ENCODE data around the gene TNFAIP3. TPM values are rescaled to one million over a fixed set of nuclear protein-coding genes. Genes with fewer than 3 reads are reported as not detected.

The TNFAIP3 gene
- polyA plus RNA-seq, 1 donor, result 21.9 TPM

GRCh38 chr6:137901454-137901853 lies 34.4 kb downstream of the TNFAIP3 start:
- Histone ChIP-seq H3K4me3 (ENCODE audit: low read length) (no peak overlapping the region), H3K36me3 (ENCODE audit: control insufficient read depth, insufficient read depth, low read length) (no peaks in the 10 kb centered on the region), H3K27me3 (ENCODE audit: control insufficient read depth, insufficient read depth, low read length) (no peaks in the 10 kb centered on the region), H3K4me1 (ENCODE audit: control insufficient read depth, insufficient read depth, low read length) (peaks cover 13% of the 10 kb centered on the region), H3K27ac (ENCODE audit: low read length) (no peak overlapping the region), H3K9me3 (ENCODE audit: control insufficient read depth, low read depth, low read length) (no peaks in the 10 kb centered on the region)
- WGBS (ENCODE audit: insufficient coverage, low lambda C conversion rate), result no CpG with 5 or more reads among the region's 1 CpG
- DNase-seq, result peak in 1 of 2 donors; percentile 17

GRCh38 chr6:137902699-137903098 lies 35.6 kb downstream of the TNFAIP3 start:
- Histone ChIP-seq H3K4me3 (ENCODE audit: low read length) (no peak overlapping the region), H3K27me3 (ENCODE audit: control insufficient read depth, insufficient read depth, low read length) (no peaks in the 10 kb centered on the region), H3K9me3 (ENCODE audit: control insufficient read depth, low read depth, low read length) (no peaks in the 10 kb centered on the region), H3K36me3 (ENCODE audit: control insufficient read depth, insufficient read depth, low read length) (no peaks in the 10 kb centered on the region), H3K4me1 (ENCODE audit: control insufficient read depth, insufficient read depth, low read length) (peaks cover 13% of the 10 kb centered on the region), H3K27ac (ENCODE audit: low read length) (no peak overlapping the region)
- no peak for DNase-seq
- no CpG with 5 or more reads among the region's 1 CpG for WGBS (ENCODE audit: insufficient coverage, low lambda C conversion rate)

GRCh38 chr6:137903274-137903932 lies 36.3 kb downstream of the TNFAIP3 start:
- 96% methylated on average over 3 of the region's 7 CpGs for WGBS (ENCODE audit: insufficient coverage, low lambda C conversion rate)
- Histone ChIP-seq H3K9me3 (ENCODE audit: control insufficient read depth, low read depth, low read length) (no peaks in the 10 kb centered on the region), H3K36me3 (ENCODE audit: control insufficient read depth, insufficient read depth, low read length) (no peaks in the 10 kb centered on the region), H3K27me3 (ENCODE audit: control insufficient read depth, insufficient read depth, low read length) (no peaks in the 10 kb centered on the region), H3K27ac (ENCODE audit: low read length) (no peak overlapping the region), H3K4me3 (ENCODE audit: low read length) (no peak overlapping the region), H3K4me1 (ENCODE audit: control insufficient read depth, insufficient read depth, low read length) (peaks cover 13% of the 10 kb centered on the region)
- DNase-seq, result no peak

- Histone ChIP-seq H3K36me3 (ENCODE audit: control insufficient read depth, insufficient read depth, low read length) (no peaks in the 10 kb centered on the region), H3K4me1 (ENCODE audit: control insufficient read depth, insufficient read depth, low read length) (peaks cover 13% of the 10 kb centered on the region), H3K27ac (ENCODE audit: low read length) (peak overlapping the region; percentile 14), H3K9me3 (ENCODE audit: control insufficient read depth, low read depth, low read length) (no peaks in the 10 kb centered on the region), H3K27me3 (ENCODE audit: control insufficient read depth, insufficient read depth, low read length) (no peaks in the 10 kb centered on the region), H3K4me3 (ENCODE audit: low read length) (no peak overlapping the region)
- WGBS (ENCODE audit: insufficient coverage, low lambda C conversion rate), result 100% methylated on average over 1 of the region's 12 CpGs
- peak; percentile 53 to 73 for DNase-seq
Measured at GRCh38 chr6:137903933-137904821, 37.1 kb downstream of the TNFAIP3 start.

GRCh38 chr6:137904822-137905617 lies 38.0 kb downstream of the TNFAIP3 start:
- Histone ChIP-seq H3K4me3 (ENCODE audit: low read length) (no peak overlapping the region), H3K27ac (ENCODE audit: low read length) (peak overlapping the region; percentile 14), H3K36me3 (ENCODE audit: control insufficient read depth, insufficient read depth, low read length) (no peaks in the 10 kb centered on the region), H3K27me3 (ENCODE audit: control insufficient read depth, insufficient read depth, low read length) (no peaks in the 10 kb centered on the region), H3K4me1 (ENCODE audit: control insufficient read depth, insufficient read depth, low read length) (peaks cover 13% of the 10 kb centered on the region), H3K9me3 (ENCODE audit: control insufficient read depth, low read depth, low read length) (no peaks in the 10 kb centered on the region)
- DNase-seq, result no peak
- WGBS (ENCODE audit: insufficient coverage, low lambda C conversion rate), result no CpG with 5 or more reads among the region's 11 CpGs

GRCh38 chr6:137906020-137906472 lies 39.0 kb downstream of the TNFAIP3 start:
- Histone ChIP-seq H3K9me3 (ENCODE audit: control insufficient read depth, low read depth, low read length) (no peaks in the 10 kb centered on the region), H3K4me3 (ENCODE audit: low read length) (no peak overlapping the region), H3K27me3 (ENCODE audit: control insufficient read depth, insufficient read depth, low read length) (no peaks in the 10 kb centered on the region), H3K36me3 (ENCODE audit: control insufficient read depth, insufficient read depth, low read length) (no peaks in the 10 kb centered on the region), H3K27ac (ENCODE audit: low read length) (no peak overlapping the region), H3K4me1 (ENCODE audit: control insufficient read depth, insufficient read depth, low read length) (peaks cover 13% of the 10 kb centered on the region)
- DNase-seq, result no peak
- WGBS (ENCODE audit: insufficient coverage, low lambda C conversion rate), result 83% methylated on average over 1 of the region's 1 CpG

- Histone ChIP-seq H3K36me3 (ENCODE audit: control insufficient read depth, insufficient read depth, low read length) (no peaks in the 10 kb centered on the region), H3K27me3 (ENCODE audit: control insufficient read depth, insufficient read depth, low read length) (no peaks in the 10 kb centered on the region), H3K4me1 (ENCODE audit: control insufficient read depth, insufficient read depth, low read length) (peaks cover 6% of the 10 kb centered on the region), H3K4me3 (ENCODE audit: low read length) (no peak overlapping the region), H3K9me3 (ENCODE audit: control insufficient read depth, low read depth, low read length) (no peaks in the 10 kb centered on the region), H3K27ac (ENCODE audit: low read length) (no peak overlapping the region)
- DNase-seq, result no peak
- WGBS (ENCODE audit: insufficient coverage, low lambda C conversion rate), result 70% methylated on average over 2 of the region's 2 CpGs
Measured at GRCh38 chr6:137907170-137907569, 40.1 kb downstream of the TNFAIP3 start.

- Histone ChIP-seq H3K4me1 (ENCODE audit: control insufficient read depth, insufficient read depth, low read length) (peaks cover 3% of the 10 kb centered on the region), H3K36me3 (ENCODE audit: control insufficient read depth, insufficient read depth, low read length) (no peaks in the 10 kb centered on the region), H3K9me3 (ENCODE audit: control insufficient read depth, low read depth, low read length) (peaks cover 3% of the 10 kb centered on the region), H3K27me3 (ENCODE audit: control insufficient read depth, insufficient read depth, low read length) (no peaks in the 10 kb centered on the region), H3K4me3 (ENCODE audit: low read length) (no peak overlapping the region), H3K27ac (ENCODE audit: low read length) (no peak overlapping the region)
- 93% methylated on average over 3 of the region's 3 CpGs for WGBS (ENCODE audit: insufficient coverage, low lambda C conversion rate)
- DNase-seq, result no peak
Measured at GRCh38 chr6:137909533-137909932, 42.5 kb downstream of the TNFAIP3 start.

- peaks cover under 1% of the 10 kb centered on the region for H3K4me1 ChIP-seq (ENCODE audit: control insufficient read depth, insufficient read depth, low read length)
- WGBS (ENCODE audit: insufficient coverage, low lambda C conversion rate), result no CpG with 5 or more reads among the region's 1 CpG
- no peak overlapping the region for H3K27ac ChIP-seq (ENCODE audit: low read length)
- no peak for DNase-seq
- H3K4me3 ChIP-seq (ENCODE audit: low read length), result no peak overlapping the region
- no peaks in the 10 kb centered on the region for H3K27me3 ChIP-seq (ENCODE audit: control insufficient read depth, insufficient read depth, low read length)
- H3K36me3 ChIP-seq (ENCODE audit: control insufficient read depth, insufficient read depth, low read length), result no peaks in the 10 kb centered on the region
- H3K9me3 ChIP-seq (ENCODE audit: control insufficient read depth, low read depth, low read length), result peaks cover 3% of the 10 kb centered on the region
Measured at GRCh38 chr6:137910424-137910834, 43.4 kb downstream of the TNFAIP3 start.

GRCh38 chr6:137910843-137911456 lies 43.9 kb downstream of the TNFAIP3 start:
- H3K4me3 ChIP-seq (ENCODE audit: low read length), result no peak overlapping the region
- no peak overlapping the region for H3K27ac ChIP-seq (ENCODE audit: low read length)
- H3K36me3 ChIP-seq (ENCODE audit: control insufficient read depth, insufficient read depth, low read length), result no peaks in the 10 kb centered on the region
- H3K4me1 ChIP-seq (ENCODE audit: control insufficient read depth, insufficient read depth, low read length), result no peaks in the 10 kb centered on the region
- no peaks in the 10 kb centered on the region for H3K27me3 ChIP-seq (ENCODE audit: control insufficient read depth, insufficient read depth, low read length)
- 95% methylated on average over 2 of the region's 6 CpGs for WGBS (ENCODE audit: insufficient coverage, low lambda C conversion rate)
- no peak for DNase-seq
- H3K9me3 ChIP-seq (ENCODE audit: control insufficient read depth, low read depth, low read length), result peaks cover 3% of the 10 kb centered on the region

Measured in large intestine (tissue), 3 donors.